Fibroblast of mammary gland (primary cell): ENCODE results near the gene PLAC8L1.

Source experiments
- DNase-seq: peaks from one replicate; pipeline ENCODE4 v3.0.0-alpha.2; 2010; ENCODE audit warnings: low read depth
- H3K4me3 ChIP-seq: 2 replicates; pipeline ENCODE4 v1.5.1; 2011; ENCODE audit warnings: low read depth, mild to moderate bottlenecking, low read length, moderate library complexity; ENCODE audit not compliant: control insufficient read depth
- CTCF ChIP-seq: conservative IDR thresholded peaks from 2 replicates; pipeline ENCODE4 v1.5.1; 2011; ENCODE audit warnings: low read depth, low read length, inconsistent platforms; ENCODE audit not compliant: control insufficient read depth, insufficient read depth

The PLAC8L1 gene

GRCh38 chr5:146103594-146103993, 1.8 kb downstream of the PLAC8L1 start:
- H3K4me3 ChIP-seq = no peak overlapping the region
- peak; percentile 8 for DNase-seq
- TF ChIP-seq CTCF = no peak

GRCh38 chr5:146101646-146102045, 3.7 kb downstream of the PLAC8L1 start:
- DNase-seq = no peak
- H3K4me3 ChIP-seq = no peak overlapping the region
- no peak for TF ChIP-seq CTCF

- DNase-seq = no peak
- no peak for TF ChIP-seq CTCF
Measured at GRCh38 chr5:146098047-146098446, 7.3 kb downstream of the PLAC8L1 start.

GRCh38 chr5:146091881-146092280, 13.5 kb downstream of the PLAC8L1 start:
- no peak for DNase-seq
- H3K4me3 ChIP-seq = no peak overlapping the region
- TF ChIP-seq CTCF = no peak

More at GRCh38 chr5:146098047-146098446, 7.3 kb downstream of the PLAC8L1 start:
- H3K4me3 ChIP-seq = no peak overlapping the region

GRCh38 chr5:146089287-146089686, 16.1 kb downstream of the PLAC8L1 start:
- no peak for DNase-seq
- H3K4me3 ChIP-seq = no peak overlapping the region
- no peak for TF ChIP-seq CTCF

DNA sequence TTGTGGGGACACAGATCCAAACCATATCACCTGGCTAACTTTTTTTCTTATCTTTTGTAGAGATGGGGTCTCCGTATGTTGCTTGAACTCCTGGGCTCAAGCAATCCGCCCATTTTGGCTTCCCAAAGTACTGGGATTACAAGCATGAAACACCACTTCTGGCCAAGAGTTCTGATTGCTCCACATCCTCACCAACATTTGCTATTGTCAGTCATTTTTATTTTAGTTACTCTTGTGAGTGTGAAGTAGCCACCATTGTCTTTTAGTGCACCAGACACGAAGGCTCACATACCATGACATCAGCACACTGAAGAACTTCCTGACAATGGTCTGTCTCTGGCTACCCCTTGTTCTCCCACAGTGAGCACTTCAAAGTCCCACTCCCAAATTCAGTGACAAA, 17.3 kb downstream of the PLAC8L1 start:
- no peak for DNase-seq
- TF ChIP-seq CTCF = no peak
- no peak overlapping the region for H3K4me3 ChIP-seq

DNA sequence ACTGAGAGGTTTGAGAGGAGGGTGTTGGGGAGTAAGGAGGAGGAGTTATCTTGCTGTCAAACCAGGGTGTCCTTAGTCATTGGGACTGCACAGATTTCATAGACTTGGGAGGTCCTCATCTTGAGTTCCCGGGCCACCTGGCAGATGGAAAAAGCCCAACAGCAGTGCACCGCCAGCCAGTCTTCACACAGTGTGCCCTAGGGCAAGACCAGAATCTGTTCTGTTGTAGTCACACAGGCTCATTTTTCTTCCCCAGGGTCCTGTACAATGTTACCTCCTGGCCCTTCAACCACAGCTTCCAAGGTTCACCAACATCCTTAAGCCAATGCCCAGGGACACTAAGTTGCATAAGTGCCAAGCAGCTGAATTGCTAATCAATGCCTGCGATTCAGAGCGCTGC, 21.0 kb downstream of the PLAC8L1 start:
- no peak overlapping the region for H3K4me3 ChIP-seq
- no peak for TF ChIP-seq CTCF
- no peak for DNase-seq
